Parathyroid adenoma (tissue), 2 donors: ENCODE data around the gene KRT77.

Source experiments
- H2AFZ ChIP-seq: fragments of 300-600 bp; sonication (generic); one replicate; pipeline ENCODE4 v1.7.0; 2017; ENCODE audit warnings: antibody characterized with exemption, mild to moderate bottlenecking
- H3K27ac ChIP-seq: fragments of 300-600 bp; sonication (generic); one replicate; pipeline ENCODE4 v1.7.0; 2017
- H3K27me3 ChIP-seq: fragments of 300-600 bp; sonication (generic); one replicate; pipeline ENCODE4 v1.7.0; 2017; ENCODE audit warnings: low read length; ENCODE audit not compliant: control insufficient read depth, insufficient read depth
- H3K36me3 ChIP-seq: fragments of 300-600 bp; sonication (generic); one replicate; pipeline ENCODE4 v1.7.0; 2017; ENCODE audit warnings: low read length; ENCODE audit not compliant: control insufficient read depth, insufficient read depth
- H3K4me1 ChIP-seq: fragments of 300-600 bp; sonication (generic); one replicate; pipeline ENCODE4 v1.7.0; 2017; ENCODE audit warnings: control low read depth
- H3K4me2 ChIP-seq: fragments of 300-600 bp; sonication (generic); one replicate; pipeline ENCODE4 v1.7.0; 2017; ENCODE audit warnings: low read length
- H3K4me3 ChIP-seq: fragments of 300-600 bp; sonication (generic); one replicate; pipeline ENCODE4 v1.7.0; 2017; ENCODE audit warnings: low read depth, low read length
- H3K79me2 ChIP-seq: fragments of 300-600 bp; sonication (generic); one replicate; pipeline ENCODE4 v1.7.0; 2017; ENCODE audit warnings: control low read depth
- H3K9ac ChIP-seq: fragments of 300-600 bp; sonication (generic); one replicate; pipeline ENCODE4 v1.7.0; 2017; ENCODE audit warnings: mild to moderate bottlenecking
- H3K9me3 ChIP-seq: fragments of 300-600 bp; sonication (generic); one replicate; pipeline ENCODE4 v1.7.0; 2017; ENCODE audit warnings: low read length; ENCODE audit not compliant: control insufficient read depth
- CTCF ChIP-seq: fragments of 300-600 bp; sonication (generic); IDR thresholded peaks from one replicate; pipeline ENCODE4 v1.7.0; 2017; ENCODE audit warnings: antibody characterized with exemption, mild to moderate bottlenecking
- donor health status: primary hyperparathyroidism.

KRT77 gene

GRCh38 chr12:52643233-52644077 lies 59.9 kb downstream of the KRT77 start:
- Histone ChIP-seq H3K4me3 (no peak overlapping the region), H3K27me3 (no peaks in the 10 kb centered on the region), H3K79me2 (no peaks in the 10 kb centered on the region), H3K4me2 (no peak overlapping the region), H3K36me3 (no peaks in the 10 kb centered on the region), H3K4me1 (no peaks in the 10 kb centered on the region), H3K9me3 (no peaks in the 10 kb centered on the region), H3K9ac (no peak overlapping the region), H2AFZ (no peak overlapping the region), H3K27ac (no peak overlapping the region)
- TF ChIP-seq CTCF, result no peak

- no peak overlapping the region for H2AFZ ChIP-seq
Measured at GRCh38 chr12:52641468-52641867, 61.9 kb downstream of the KRT77 start.

More at GRCh38 chr12:52641468-52641867, 61.9 kb downstream of the KRT77 start:
- Histone ChIP-seq H3K27ac (no peak overlapping the region), H3K4me1 (no peaks in the 10 kb centered on the region), H3K27me3 (no peaks in the 10 kb centered on the region), H3K9ac (no peak overlapping the region), H3K4me2 (no peak overlapping the region), H3K36me3 (no peaks in the 10 kb centered on the region), H3K9me3 (no peaks in the 10 kb centered on the region), H3K79me2 (no peaks in the 10 kb centered on the region), H3K4me3 (no peak overlapping the region)
- TF ChIP-seq CTCF, result no peak
